Measurements from ENCODE around the gene LMX1A.

LMX1A gene

GRCh38 chr1:165218731-165219130 lies 137.8 kb downstream of the LMX1A start:
- DNase-seq (ENCODE audit: low spot score) = no peak

DNA sequence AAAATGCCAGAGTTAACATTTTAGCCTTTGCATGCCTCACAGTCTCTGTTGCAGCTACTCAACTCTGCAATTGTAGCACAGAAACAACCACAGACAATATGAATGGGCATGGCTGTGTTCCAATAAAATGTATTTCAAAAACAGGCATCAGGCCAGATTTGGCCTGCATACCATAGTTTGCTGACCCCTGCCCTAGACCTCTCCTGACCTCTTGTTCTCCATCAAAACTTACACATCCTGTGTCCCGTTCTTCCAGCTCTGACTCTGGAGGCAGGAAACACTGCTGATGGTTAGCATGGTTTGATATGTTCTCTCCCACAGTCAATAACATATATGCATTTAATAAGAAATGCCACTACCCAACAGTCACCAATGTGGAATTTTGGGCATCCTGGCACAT lies 138.6 kb downstream of the LMX1A start:
- no peak for DNase-seq (ENCODE audit: low spot score)

DNA sequence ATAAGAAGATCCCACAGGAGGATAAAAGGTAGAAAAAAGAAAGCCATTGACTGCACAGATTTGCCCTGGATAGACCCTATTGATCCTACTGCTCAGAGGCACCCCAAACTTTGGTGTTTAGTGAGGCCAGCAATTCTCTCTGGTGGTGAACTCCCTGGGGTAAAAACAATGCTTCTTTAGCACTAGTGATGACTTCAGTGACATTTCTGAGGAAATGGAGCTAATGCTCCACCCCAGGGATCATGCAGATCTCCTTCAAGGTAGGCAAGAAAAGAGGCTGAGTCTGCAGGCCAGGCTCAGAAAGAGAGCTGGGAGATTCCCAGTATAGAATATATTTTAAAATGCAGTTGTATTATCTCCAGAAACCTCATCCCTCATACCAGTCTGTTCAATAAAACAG lies 140.3 kb downstream of the LMX1A start:
- DNase-seq (ENCODE audit: low spot score) = no peak

DNA sequence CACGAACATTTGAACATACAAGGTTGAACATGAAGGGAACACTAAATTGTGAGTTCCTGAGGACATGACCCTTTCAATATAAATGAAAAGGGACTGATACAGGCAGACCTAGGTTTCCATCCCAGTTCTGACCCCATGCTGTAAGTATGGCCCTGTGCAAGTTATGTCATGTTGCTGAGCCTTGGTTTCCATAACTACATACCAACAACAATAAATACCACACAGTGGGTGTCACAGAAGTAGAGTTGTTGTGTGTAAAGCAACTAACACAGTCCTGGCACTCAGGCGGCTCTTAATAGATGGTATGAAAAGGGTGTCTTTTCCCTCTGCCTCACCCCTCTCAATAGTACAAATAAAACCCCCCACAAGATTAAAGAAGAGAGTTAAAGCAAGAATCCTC lies 140.8 kb downstream of the LMX1A start:
- no peak for DNase-seq (ENCODE audit: low spot score)

DNA sequence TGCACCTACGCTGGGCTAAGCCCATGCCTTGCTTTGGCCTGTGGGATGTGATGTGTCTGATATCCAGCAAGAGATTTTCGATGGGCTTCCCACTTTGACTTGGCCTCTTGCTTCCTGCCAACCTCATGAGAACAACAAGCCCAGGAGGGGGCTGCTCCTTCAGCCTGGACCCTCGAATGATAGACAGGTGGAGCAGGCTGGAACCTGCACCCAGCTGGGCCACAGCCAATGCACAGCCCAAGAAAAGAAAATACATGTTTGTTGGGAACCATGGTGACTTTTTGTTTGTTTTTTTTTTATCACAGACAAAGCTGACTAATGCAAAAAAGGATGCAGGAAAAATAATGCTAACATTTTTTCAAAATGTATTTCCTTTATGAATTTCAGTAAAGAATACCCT lies 144.3 kb downstream of the LMX1A start:
- DNase-seq (ENCODE audit: low spot score) = no peak

- DNase-seq (ENCODE audit: low spot score) = no peak
These were observed 148.5 kb downstream of the LMX1A start for GRCh38 chr1:165207853-165208515.

DNA sequence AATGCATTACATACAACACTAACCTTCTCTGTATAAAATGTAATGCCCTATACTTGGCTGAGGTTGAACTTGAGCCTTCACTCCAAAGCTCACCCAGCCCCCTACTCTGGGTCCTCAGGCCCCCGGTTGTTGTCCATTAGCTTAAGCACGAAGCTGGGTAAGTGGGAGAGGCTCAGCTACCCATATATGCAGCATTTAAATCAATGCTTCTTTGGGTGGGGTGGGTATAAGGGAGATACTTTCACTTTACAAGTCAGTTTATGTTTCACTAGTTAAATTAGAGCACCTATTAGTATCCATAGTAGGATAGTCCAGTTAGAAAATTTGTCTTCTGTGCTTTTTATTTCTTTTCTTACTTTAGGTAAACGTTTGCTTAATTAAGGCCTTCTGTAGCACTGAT lies 151.4 kb downstream of the LMX1A start:
- DNase-seq (ENCODE audit: low spot score) = no peak

DNA sequence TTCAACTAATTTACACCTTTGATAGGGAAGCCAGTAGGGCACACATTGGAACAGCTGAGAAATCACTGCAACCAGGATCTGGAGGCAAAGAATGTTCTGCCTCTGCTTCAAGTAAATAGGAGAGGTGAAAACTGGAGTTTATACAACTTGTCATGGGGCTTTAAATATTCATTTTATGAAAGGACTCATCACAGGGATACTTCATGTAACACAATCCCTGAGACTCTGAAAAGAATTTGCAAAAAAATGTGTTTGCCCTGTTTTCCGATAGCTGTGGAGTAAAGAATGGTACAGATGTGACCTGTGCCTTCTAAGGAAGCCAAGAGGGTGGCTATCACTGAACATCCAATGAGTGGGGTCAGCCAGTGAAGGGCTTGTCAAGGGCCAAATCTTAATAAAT lies 152.0 kb downstream of the LMX1A start:
- no peak for DNase-seq (ENCODE audit: low spot score)

- no peak for DNase-seq (ENCODE audit: low spot score)
These were observed 165.4 kb downstream of the LMX1A start for GRCh38 chr1:165191087-165191486.

GRCh38 chr1:165189913-165190312 lies 166.6 kb downstream of the LMX1A start:
- no peak for DNase-seq (ENCODE audit: low spot score)

GRCh38 chr1:165189011-165189410 lies 167.5 kb downstream of the LMX1A start:
- DNase-seq (ENCODE audit: low spot score) = no peak

GRCh38 chr1:165187031-165188009 lies 169.2 kb downstream of the LMX1A start:
- DNase-seq (ENCODE audit: low spot score) = no peak

DNA sequence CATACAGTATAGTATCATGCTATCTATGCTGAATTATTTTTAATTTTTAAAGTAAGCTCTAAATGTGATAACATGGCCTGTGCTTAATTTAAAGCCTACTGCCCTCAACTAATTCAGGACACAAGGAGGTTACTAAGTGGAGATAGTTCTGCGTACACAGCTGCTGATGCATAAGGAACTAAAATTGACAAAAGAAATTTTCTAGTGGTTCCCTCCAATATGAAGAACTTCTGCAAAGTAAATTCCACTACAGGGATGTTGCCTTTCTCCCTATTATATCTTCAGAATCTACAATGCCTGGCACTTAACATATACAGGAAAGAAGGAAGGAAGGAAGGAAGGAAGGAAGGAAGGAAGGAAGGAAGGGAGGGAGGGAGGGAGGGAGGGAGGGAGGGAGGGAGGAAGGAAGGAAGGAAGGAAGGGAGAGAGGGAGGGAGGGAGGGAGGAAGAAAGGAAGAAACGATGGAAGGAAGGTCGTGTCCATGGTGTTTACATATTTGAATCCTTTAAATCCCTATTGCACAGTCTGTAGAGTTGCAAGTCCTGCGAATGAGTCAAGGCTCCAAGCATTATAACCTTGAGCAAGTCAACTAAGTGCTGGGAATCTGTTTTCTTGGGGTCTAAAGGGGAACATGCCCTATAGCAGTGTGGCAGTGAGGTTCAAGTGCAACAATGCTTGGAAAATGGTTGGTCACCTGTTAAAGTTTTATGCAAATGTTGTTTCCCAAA lies 171.2 kb downstream of the LMX1A start:
- DNase-seq (ENCODE audit: low spot score) = no peak

DNA sequence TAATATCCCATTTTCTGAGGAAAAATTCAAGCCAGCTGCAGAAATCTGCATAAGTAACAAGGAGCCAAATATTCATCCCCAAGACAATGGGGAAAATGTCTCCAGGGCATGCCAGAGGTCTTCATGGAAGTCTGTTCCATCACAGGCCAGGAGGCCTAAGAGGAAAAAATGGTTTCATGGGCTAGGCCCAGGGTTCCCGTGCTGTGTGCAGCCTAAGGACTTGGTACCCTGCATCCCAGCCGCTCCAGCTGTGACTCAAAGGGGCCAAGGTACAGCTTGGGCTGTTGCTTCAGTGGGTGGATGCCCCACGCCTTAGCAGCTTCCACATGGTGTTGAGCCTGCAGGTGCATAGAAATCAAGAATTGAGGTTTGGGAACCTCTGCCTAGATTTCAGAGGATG lies 173.5 kb downstream of the LMX1A start:
- no peak for DNase-seq (ENCODE audit: low spot score)

- no peak for DNase-seq (ENCODE audit: low spot score)
These were observed 177.2 kb downstream of the LMX1A start for GRCh38 chr1:165179306-165179705.

- no peak for DNase-seq (ENCODE audit: low spot score)
These were observed 182.0 kb downstream of the LMX1A start for GRCh38 chr1:165174491-165174890.

GRCh38 chr1:165173818-165174217 lies 182.7 kb downstream of the LMX1A start:
- no peak for DNase-seq (ENCODE audit: low spot score)

GRCh38 chr1:165173409-165173808 lies 183.1 kb downstream of the LMX1A start:
- no peak for DNase-seq (ENCODE audit: low spot score)

DNA sequence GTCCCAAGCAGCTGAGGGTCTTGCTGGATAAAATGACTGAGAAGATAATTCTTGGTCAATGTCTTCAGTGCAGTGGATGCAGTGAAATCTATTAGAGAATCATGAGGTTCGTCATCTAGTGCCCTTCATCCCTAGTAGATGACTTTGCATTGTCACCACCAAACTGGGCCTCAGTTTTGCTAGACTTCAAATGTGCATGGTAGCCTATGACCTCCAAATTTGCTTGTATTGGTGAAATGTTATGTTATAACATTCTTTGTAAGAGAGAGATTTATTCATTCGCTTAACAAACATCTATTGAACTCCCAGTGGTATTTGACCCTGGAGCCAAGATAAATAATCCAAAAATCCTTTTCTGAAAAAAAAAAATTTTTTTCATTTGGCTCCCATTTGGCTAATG lies 183.8 kb downstream of the LMX1A start:
- no peak for DNase-seq (ENCODE audit: low spot score)

- no peak for DNase-seq (ENCODE audit: low spot score)
These were observed 186.8 kb downstream of the LMX1A start for GRCh38 chr1:165169729-165170128.

- no peak for DNase-seq (ENCODE audit: low spot score)
These were observed 187.5 kb downstream of the LMX1A start for GRCh38 chr1:165169028-165169427.

DNA sequence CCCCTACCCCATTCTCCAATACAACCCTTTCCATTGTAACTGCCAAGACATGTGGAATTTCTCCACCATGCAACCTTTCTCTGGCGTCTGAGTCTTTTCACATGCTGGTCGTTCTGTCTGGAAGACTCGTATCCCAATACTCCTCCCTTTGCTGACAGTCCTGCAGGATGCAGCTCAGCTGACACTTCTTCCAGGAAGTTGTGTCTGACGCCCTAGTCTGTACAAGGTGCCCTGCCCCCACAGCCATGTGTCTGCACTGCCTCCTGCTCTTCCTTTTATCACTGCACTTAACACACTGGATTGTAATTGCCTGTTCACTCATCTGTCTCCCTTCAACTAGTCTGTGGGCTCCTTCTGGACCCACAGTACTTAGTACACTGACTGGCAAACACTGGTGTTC lies 188.0 kb downstream of the LMX1A start:
- DNase-seq (ENCODE audit: low spot score) = no peak
